Measurements from ENCODE around the gene LRRFIP1.

LRRFIP1 gene

DNA sequence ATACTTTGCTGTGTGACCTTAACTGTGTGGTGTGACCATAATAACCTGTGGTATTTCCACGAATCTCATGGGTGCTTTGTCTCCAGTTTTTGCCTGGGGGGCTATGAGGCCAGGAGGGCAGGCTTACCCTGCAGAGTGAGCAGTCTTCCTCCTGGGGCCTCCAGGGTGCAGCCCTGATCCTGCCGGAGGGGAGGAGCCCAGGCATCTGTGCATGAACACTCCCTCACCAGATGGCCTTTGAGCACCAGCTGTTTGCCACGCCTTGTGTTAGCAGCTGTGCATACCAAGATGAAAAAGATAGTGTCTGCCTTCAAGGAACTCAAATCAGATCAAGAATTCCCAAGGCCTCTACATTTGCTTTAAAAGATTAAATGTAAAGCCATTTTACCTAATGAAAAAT lies 96.2 kb downstream of the LRRFIP1 start:
- DNase-seq (ENCODE audit: low spot score): peak; percentile 61

DNA sequence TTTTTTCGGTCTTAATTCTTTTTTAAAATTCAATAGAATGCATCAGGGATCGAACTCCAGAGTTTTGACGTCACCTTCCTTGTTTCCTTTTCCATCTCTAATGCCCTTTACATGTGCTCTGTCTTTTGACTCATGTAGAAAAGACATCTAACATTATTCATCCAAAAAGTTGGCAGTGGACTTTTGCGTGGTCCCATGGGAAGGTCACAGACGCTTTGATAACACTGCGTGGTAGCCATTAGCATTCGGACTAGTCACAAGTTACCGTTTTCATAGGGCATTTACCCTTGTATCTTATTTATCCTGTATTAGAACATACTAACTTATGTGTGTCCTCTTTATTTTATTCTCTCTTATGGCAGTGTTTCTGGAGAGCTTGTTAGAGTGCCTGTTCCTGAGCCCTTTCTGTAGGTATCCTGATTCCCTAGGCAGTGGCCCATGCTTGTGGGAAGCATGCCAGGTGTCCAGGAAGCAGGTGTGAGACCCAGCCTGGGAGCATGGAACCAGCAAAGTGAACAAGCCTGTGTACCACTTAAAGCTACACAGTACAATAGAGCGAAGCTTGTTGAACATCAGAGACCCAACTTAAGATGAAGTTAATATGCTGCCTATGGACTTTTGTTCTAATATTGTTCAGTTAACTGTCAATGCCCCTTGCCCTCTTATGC lies 97.6 kb downstream of the LRRFIP1 start:
- no peak for DNase-seq (ENCODE audit: low spot score)

DNA sequence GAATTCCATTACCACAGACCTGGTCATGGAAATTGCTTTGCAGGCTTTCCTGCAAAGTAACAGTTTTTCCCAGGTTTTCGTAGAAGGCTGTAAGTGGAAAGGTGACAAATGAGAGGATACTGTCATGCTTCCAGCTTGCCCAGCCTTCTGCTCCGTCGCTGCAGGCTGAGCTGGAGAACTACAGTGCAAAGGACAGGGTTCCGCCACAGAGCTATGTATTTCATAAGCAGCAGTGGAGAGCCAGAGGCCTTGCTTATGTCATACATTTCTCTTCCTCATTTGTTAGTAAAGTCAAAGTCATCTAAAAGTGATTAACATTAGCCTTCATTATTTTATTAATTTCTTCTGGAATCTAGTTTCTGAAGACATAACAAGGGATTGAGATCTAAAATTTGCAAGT lies 98.3 kb downstream of the LRRFIP1 start:
- no peak for DNase-seq (ENCODE audit: low spot score)

DNA sequence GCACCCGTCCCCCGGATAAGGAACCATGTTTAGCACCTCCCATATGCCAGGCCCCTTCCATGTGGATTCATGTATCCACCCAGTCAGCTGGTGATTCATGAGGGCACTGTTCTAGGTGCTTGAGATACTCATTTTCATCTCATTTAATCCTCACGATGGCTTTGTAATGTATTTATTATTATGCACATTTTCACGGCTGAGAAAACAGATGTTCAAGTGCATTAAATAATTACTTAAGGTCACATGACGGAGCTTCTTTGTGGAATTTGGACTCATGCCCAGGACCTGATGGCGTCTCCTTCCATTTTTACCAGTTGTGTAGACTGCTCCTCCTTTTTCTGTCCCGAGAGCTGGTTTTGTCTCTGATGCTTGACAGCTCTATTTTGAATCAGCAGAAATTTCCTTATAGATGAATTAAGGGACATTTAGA lies 99.0 kb downstream of the LRRFIP1 start:
- DNase-seq (ENCODE audit: low spot score): no peak

DNA sequence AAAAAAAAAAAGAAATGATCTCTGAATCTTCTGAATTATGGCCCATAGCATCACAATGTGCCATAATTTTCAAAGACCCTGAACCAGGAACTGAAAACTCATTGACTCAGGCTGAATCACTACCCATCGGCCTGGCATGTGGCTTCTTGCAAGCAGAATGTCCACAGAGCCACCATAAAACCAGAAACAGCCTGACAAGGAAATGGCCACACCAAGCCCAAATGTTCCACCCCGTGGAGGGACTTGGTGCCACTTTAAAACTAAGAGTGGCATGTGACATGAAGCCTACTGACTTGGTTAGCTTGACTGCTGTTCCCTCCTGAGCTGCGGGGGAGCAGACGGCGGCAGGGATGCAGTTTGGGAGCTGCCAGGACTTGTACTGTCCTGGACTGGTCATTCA lies 100.0 kb downstream of the LRRFIP1 start:
- no peak for DNase-seq (ENCODE audit: low spot score)

DNA sequence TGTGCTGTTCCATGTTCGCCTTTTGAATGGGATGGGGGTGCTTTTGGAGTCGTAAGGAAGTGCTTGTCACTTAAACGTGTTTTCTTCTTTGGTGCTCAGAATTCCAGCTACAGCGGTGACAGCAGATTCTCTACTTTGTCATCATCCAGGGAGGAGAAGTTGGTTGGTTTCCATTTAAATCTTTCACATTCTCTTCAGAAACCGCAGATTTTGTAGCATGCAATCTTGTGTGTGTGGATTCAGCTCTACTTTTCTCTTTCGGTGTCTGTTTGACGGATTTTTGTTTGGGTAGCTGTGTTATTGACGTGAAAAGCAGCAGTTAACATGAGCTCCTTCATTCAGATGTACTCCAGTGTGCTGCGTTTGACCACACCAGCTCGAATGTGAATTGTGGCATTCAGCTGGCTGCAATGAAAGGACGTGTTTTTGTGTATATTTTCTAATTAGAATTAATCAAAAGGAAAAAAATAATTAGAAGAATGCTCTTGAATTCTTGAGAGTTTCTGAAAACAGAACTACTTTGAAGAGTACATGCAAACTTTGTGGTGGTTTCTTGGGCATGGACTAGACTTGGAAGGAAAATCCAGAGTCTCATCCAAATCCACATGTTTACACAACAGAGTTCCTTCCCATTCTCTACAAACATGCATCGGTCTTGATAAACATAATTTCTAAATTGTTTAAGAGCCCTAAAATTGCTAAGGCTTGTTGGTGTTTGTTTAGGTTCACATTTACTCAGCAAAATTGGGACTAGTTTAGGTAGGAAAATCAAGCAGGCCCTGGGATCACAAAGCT lies 102.5 kb downstream of the LRRFIP1 start:
- peak; percentile 65 for DNase-seq (ENCODE audit: low spot score)

DNA sequence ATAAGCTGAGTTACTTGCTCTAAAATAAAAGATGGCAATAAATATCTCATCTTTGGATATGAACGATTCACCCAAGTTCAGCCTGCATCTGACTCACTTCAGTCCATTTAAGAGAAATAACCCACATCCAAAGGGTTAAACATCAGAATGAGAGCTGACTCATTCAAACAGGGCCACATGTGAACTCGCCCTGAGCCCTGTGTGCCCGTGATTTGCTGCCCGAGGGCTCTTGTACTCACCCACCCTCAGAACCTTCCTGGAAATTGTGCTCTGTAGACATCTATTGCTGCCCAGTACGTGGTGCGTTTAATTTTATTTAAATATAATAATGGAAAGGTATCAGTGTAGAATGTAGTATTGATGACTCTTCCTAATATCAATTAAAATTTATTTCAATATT lies 104.3 kb downstream of the LRRFIP1 start:
- DNase-seq (ENCODE audit: low spot score): peak; percentile 74

DNA sequence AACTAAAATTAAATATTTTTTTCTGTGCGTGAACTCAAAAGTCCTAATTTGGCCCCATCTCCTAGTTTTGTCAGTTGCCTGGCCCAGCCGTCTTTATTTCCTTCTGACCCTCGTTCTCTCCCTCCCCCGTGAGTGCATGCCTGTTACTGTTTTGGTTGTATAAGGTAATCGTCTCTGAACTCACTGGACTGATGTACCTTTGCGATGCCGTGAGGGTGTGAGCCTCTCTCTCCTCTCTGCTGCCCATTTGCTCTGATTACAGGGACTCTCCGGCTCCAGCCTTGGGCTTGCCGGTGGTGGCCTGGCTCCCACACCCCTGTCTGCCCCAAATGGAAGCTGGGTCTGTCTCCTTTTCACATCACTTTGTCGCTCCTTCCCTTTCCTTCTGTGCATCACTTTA lies 104.7 kb downstream of the LRRFIP1 start:
- no peak for DNase-seq (ENCODE audit: low spot score)

DNA sequence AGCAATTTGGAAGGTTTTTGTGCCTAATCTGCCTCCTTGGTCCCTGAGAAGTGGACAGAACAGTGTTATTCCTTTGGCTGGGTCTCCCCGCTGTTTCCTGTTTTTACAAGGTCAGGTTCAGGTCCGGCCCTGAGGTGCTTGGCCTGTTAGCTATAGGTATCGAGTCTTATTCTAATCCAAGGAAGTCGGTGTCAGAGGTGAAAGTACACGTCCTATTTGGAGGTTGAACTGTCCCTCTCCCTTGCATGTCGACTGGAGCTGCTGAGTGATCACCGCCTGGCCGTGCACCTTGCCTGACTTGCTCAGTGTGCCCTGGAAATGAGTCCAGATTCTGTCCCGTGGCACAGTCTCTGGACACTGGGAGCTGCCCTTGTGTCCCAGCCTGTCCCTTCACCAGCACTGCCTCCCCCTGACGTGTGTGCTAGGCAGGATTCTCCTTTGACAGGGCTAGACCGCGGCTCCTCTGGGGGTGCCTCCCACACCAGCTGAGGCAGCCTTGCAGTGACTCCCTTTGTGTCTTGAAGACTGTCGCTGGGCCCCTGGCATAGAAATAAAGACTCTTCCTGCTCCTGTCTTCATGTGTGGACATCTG lies 105.5 kb downstream of the LRRFIP1 start:
- peak; percentile 22 for DNase-seq (ENCODE audit: low spot score)

DNA sequence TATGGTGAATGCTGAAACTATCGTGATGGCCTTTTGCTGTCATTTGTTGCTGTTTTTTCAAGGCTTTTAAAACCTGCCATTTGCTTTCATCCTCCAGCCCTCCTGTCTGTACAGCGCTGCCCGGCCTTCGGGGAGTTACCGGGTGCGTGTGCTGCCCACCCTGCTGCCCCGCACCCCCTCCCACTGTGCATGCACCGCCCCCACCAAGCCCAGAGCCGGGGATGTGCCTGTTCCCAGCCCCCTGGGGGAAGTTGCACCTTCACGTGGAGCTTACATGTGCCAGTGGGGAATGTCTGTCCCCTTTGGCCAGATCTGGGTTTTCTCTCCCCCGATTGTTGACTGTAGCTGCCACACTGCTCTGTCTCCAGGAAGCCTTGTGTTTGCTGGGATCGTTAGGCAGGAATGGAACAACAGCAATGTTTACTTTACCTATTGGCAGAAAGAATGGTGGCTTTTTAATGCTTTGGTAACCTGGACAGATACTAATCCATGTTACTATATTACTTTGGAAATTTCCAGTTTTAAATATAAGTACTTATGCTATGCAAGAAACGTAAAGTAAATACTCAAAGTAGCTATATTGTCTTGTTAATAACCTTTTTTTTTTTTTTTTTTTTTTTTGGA lies 106.4 kb downstream of the LRRFIP1 start:
- no peak for DNase-seq (ENCODE audit: low spot score)

DNA sequence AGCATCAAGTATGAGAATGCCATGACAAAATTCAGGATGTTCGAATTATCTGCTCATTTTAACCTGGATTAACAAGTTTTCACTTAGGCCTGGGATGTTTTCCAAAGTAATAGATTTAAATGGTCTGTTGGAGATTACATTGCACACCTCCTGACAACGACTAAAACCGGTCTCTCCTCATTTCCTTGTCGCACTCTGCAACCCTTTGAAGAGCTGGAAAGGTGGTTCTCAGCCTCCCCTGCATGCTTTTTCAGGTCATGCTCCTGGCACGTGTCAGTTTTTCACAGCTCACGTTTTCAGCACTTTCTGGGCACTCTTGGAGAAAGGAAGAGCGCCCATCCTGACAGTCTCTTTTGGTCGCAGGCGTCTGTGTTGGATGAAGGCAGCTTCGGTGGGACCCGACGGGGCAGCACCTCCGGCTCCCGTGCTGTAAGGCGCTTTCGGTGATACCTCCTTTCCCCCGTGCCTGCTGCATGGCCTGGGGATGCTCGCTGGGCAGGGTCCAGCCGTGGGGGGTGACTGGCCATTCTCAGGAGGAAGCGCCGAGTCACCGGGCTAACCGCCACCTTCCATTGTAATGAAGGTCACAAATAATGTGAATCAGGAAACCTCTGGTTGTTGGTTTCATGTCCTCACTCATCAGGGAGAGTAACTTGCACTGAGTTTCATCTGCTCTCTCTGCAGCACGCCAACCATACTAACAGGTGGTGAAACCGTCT lies 107.7 kb downstream of the LRRFIP1 start:
- no peak for DNase-seq (ENCODE audit: low spot score)

DNA sequence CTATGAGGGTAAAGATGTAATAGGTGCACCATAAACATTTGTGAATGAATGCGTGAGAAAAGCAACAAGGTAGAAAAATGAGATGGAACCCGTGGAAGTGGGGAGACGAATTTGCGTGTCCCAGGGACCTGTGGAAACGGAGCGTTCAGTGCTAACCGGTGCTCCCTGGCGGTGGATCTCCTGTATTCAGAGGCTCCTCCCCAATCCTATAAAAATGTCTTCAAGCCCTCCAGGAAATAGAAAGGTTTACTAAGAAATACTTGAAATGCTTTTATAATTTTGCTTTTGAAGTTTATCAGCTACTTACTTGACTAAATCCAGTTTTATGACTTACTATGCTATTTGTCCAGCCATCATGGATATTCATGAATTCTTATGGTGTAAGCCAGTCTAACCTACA lies 108.4 kb downstream of the LRRFIP1 start:
- DNase-seq (ENCODE audit: low spot score): no peak

DNA sequence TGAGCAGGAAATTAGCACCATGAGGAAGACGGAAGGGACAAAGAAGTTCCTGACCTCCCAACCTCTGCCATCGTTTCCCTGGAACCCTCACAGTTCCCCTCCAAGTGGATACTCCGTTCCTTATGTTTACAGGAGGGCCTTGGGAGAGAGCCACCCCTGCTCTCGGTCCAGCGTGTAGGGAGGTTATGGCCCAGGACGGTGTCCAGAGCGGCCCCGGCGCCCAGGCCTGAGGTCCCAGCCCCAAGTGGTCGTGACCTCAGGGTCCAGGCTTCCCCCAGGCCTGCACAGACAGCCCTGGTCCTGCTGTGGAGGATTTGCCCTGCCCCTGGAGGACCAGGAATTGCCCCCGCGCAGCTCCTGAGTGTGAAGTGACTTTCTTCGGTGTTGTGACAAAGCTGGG lies 109.4 kb downstream of the LRRFIP1 start:
- no peak for DNase-seq (ENCODE audit: low spot score)

DNA sequence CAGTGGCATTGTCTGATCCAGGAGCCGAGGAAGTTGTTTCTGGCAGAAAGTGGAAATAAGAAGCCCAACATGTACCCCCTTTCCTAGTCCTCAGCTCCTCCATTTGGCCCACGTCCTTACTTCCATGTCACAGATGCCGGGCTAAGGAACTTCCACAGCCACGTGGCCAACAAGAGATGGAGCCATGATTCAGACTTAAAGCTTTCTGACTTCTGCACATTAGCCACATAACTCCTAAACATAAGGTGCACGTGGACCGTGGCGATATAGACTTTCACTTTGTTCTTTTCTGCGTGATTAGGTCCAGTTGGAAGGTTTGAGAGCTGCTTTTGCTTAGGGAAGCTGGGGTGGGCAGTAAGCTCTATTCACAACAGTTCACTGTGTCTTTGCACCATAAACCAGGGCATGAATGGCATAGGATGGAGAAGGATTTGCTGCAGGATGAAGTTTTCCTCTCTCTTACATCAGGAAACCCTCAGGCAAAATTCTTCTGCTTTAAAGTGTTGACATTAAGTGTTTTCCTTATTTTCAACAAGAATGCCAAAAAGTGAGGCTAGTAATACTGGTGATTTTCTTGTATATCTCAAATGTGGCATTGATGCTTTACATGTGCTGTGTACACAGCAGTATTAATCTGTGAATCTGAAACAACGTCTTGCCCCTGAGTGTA lies 109.9 kb downstream of the LRRFIP1 start:
- DNase-seq (ENCODE audit: low spot score): no peak

DNA sequence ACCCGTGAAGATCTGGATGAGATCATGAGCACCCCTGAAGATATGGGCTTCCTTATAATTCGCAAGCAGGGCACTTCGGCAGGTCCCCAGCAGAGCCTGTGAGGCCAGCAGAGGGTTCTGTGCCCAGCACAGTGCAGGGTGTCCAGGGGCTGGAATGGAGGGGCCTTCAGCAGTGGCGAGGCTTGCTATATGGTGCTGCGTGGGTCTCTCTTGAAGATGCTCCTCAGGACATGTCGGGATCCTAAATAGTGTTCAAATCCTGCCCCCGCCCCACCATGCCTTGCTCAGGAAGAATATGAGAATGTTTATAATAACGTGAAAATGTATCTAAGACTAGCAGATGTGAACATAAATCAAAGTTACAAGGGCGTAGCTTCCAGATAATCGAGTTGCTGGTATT lies 110.9 kb downstream of the LRRFIP1 start:
- DNase-seq (ENCODE audit: low spot score): no peak

DNA sequence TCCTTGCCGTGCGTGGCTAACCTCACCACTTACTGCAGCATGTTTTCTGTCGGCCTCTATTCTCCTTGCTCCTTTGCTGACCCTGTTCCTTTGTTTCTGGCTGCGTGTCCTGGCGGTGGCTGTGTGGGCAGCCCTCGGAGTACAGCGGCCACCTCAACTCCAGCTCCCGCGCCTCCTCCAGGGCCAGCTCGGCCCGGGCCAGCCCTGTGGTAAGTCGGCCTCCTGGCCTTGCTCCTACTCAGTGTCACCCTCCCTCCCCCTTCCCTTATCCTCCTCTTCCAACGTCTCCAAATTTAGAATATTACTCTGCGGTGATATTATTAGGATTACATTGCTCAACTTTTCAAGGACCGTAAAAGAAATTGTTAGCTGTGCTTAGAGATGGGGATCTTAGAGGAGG lies 111.7 kb downstream of the LRRFIP1 start:
- DNase-seq (ENCODE audit: low spot score): no peak

DNA sequence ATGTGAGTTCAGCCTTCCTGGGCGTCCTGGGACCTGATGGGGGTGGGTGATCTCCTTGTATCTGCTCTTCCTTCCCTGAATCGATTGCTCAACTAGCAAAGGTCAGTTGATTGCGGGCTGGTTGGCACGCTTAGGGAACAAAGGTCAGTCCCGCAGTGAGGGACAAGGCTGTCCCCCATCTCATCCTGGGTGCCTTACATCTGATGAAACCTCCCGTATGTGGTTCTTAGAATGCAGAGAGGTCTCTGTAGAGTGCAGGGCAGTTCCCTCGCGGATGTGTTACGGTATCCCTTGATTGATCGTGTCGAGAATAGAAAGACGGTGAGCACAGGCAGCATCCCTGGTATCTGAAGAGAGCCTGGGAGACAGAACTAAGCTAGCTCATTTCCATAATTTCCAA lies 114.8 kb downstream of the LRRFIP1 start:
- no peak for DNase-seq (ENCODE audit: low spot score)

DNA sequence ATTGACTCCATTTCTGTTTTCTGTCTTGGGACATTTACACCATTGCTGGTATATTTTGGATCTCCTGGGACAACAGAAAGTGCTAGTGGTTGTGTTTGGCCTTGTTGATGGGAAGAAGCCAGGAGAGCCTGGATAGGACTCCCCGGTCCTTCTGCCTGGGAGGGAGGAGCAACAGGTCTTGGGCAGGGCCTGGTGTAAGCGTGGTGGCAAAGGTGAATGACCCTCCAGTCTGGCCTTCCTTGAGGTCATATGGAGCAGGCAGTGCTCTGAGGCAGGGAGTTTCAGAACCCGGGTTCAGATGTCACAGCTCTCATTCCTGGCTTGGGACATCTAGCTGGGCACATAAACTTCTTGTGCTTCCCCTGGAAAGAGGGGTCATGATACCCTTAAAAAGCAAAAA lies 115.2 kb downstream of the LRRFIP1 start:
- no peak for DNase-seq (ENCODE audit: low spot score)

DNA sequence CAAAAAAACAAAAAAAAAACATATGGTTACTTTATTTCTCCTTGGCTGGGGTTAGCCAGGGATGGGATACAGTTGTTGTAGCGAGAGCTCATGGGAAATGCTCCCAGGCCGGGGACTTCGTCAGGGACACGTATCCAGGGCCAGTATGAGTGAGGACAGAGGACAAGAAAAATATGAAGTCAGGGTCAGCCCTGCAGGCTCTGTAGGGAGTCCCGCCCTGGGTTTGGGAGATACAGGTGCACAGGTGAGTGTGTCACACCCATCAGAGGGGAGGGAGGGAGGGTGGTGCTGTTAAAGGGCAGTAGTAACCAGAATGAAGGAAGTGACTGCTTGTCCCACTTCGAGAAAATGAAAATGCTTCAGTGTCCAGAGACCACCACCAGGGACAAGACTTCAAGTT lies 115.6 kb downstream of the LRRFIP1 start:
- no peak for DNase-seq (ENCODE audit: low spot score)

DNA sequence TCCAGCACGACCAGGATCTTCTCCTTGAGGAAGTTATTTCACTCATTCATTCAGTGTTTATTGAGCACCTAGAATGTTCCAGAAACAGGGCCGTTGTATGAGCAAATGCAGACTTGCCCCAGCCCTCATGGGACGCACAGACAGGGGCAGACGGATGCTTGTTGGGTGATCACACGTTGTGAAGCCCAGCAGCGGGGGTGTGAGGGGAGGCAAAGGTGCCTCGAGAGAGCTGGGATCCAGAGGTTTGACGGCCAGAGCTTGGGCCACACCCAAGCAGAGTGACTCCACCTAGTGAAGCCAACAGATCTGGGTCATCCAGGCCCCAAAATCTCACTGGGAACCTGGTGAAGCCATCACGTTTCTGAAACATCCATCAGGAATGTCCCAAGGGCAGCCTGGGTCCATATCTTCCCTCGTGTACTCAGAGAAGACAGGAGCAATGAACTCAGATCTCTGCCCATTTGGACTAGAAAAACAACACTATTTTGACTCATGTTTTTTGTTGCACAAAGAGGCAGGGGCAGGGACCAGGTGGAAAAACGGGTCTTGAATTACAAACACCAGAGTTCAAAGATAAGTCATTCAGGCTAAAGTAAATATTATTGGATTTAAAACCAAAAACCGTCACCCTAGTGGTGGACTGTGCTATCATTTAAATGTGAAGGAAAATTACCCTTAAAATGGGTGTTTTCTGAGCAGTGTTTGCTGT lies 116.3 kb downstream of the LRRFIP1 start:
- DNase-seq (ENCODE audit: low spot score): peak; percentile 69

DNA sequence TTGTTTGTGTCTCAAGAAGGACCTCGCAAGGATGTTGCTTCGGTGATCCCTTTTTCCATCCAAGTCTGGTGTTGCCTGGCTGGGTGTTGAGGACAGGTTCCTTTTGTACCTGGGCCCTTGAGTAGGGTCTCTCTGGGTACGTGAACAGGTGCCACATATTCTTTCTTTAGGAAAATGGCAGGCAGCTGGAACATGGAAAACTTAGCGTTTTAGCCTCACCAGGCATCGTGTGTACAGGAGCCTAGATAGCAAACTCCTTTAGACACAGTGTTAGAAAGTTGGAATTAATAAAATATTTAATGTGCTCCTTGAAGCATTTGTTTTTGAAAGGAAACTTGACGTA lies 116.9 kb downstream of the LRRFIP1 start:
- no peak for DNase-seq (ENCODE audit: low spot score)

Data from AG20443 (cell line).